Stimulated activated CD4-positive, alpha-beta T cell treated with anti-CD3 and anti-CD28 coated beads, Interleukin-12 subunit alpha, Interleukin-12 subunit beta, amount 100 ng/mL, for 4 hours (primary cell): Measurements from ENCODE around the gene IST1.
"Not testable (repeated sequence)": the region's sequence is repeated elsewhere in the genome, so short reads cannot be mapped to it uniquely, and the experiment has no call there.

Source experiments
- DNase-seq: peaks from one replicate; pipeline ENCODE4 v3.0.0-alpha.2; 2020

Gene IST1

GRCh38 chr16:71882505-71883167 is 12.7 kb upstream of the IST1 start:
- peak; percentile 52 for DNase-seq

- DNase-seq: peak; percentile 62
These were observed 12.0 kb upstream of the IST1 start for GRCh38 chr16:71883168-71883848.

GRCh38 chr16:71883849-71884638 is 11.3 kb upstream of the IST1 start, which contains the start of gene ZNF821:
ZNF821 (minus strand) TSS chr16:71884182; CDS start chr16:71879946, 4,236 bp downstream.
- DNase-seq: peak; percentile 70

GRCh38 chr16:71885261-71885650 is 10.1 kb upstream of the IST1 start:
- DNase-seq: no peak

GRCh38 chr16:71889147-71889546 is 6.2 kb upstream of the IST1 start:
- no peak for DNase-seq

- no peak for DNase-seq
These were observed 1.5 kb upstream of the IST1 start for GRCh38 chr16:71893888-71894228.

GRCh38 chr16:71894229-71894920 is 956 bp upstream of the IST1 start:
- no peak for DNase-seq

GRCh38 chr16:71895679-71896365 is 491 bp downstream of the IST1 start:
- no peak for DNase-seq

GRCh38 chr16:71896764-71897368 is 1.5 kb downstream of the IST1 start:
- DNase-seq: no peak

GRCh38 chr16:71899171-71899570 is 3.8 kb downstream of the IST1 start:
- DNase-seq: no peak

GRCh38 chr16:71902656-71903365 is 7.5 kb downstream of the IST1 start:
- no peak for DNase-seq

- DNase-seq: no peak
These were observed 8.3 kb downstream of the IST1 start for GRCh38 chr16:71903608-71904007.

- no peak for DNase-seq
These were observed 8.9 kb downstream of the IST1 start for GRCh38 chr16:71904239-71904638.

GRCh38 chr16:71905765-71906164 is 10.4 kb downstream of the IST1 start:
- not testable (repeated sequence) for DNase-seq

GRCh38 chr16:71911121-71911520 is 15.8 kb downstream of the IST1 start:
- DNase-seq: no peak

GRCh38 chr16:71912534-71913275 is 17.4 kb downstream of the IST1 start:
- no peak for DNase-seq

GRCh38 chr16:71914802-71915201 is 19.5 kb downstream of the IST1 start:
- no peak for DNase-seq

GRCh38 chr16:71915350-71915749 is 20.0 kb downstream of the IST1 start:
- DNase-seq: no peak

- no peak for DNase-seq
These were observed 21.1 kb downstream of the IST1 start for GRCh38 chr16:71916397-71916920.

GRCh38 chr16:71917900-71918299 is 22.6 kb downstream of the IST1 start:
- no peak for DNase-seq

GRCh38 chr16:71919035-71919434 is 23.7 kb downstream of the IST1 start:
- DNase-seq: no peak
